ENCODE data around the gene ZBTB7C. TPM values are rescaled to one million over a fixed set of nuclear protein-coding genes. Genes with fewer than 3 reads are reported as not detected.

The ZBTB7C gene
- total RNA-seq, 1 experiment from 2014 or later = 0.33 TPM

- no peaks in the 10 kb centered on the region for H3K79me1 ChIP-seq (ENCODE audit: insufficient read depth, low read depth, low read length, poor library complexity, severe bottlenecking)
- H2AK5ac ChIP-seq (ENCODE audit: insufficient read length, low read length) = no peak overlapping the region
- no peak overlapping the region for H3K23ac ChIP-seq (ENCODE audit: insufficient read length, low read depth, low read length)
- H3K23me2 ChIP-seq (ENCODE audit: insufficient read length, low read depth, low read length, poor library complexity, severe bottlenecking) = no peaks in the 10 kb centered on the region
- no peak overlapping the region for H2BK5ac ChIP-seq (ENCODE audit: insufficient read length, low read length)
- no peak overlapping the region for H3K4me2 ChIP-seq (ENCODE audit: insufficient read depth, insufficient read length, low read length)
- no peak overlapping the region for H4K8ac ChIP-seq (replicated peaks; ENCODE audit: insufficient read length, low read depth, low read length)
- peak; percentile 43; the same call in 2 of the 3 replicates for TF ChIP-seq CTCF (conservative IDR thresholded peaks at IDR 0.05)
- peaks cover 11% of the 10 kb centered on the region for H3K27me3 Mint-ChIP-seq (ENCODE audit: low read depth)
- H3T11ph ChIP-seq (ENCODE audit: low read length) = no peak overlapping the region
- no peaks in the 10 kb centered on the region; the same call in 1 of the 2 replicates for H3K27me3 ChIP-seq (ENCODE audit: insufficient read depth, low read length)
- no peaks in the 10 kb centered on the region for H3K9me3 ChIP-seq (ENCODE audit: control insufficient read depth, low read depth, low read length)
- no peak overlapping the region for H3K4ac ChIP-seq (ENCODE audit: low read depth, low read length)
- H3K79me2 ChIP-seq (ENCODE audit: insufficient read depth, low read length) = no peaks in the 10 kb centered on the region
- no peaks in the 10 kb centered on the region for H3K36me3 Mint-ChIP-seq (ENCODE audit: insufficient read depth in 1 of 3, low read depth in 3 of 3)
- no peak overlapping the region for H2AFZ ChIP-seq (ENCODE audit: low read length)
- no CpG with 5 or more reads among the region's 1 CpG for WGBS (ENCODE audit: extremely low coverage, insufficient read length, low lambda C conversion rate)
- H3K9me3 Mint-ChIP-seq = no peaks in the 10 kb centered on the region
- H3K14ac ChIP-seq (ENCODE audit: insufficient read depth, low read length) = no peak overlapping the region
- no peak overlapping the region for H4K5ac ChIP-seq (ENCODE audit: insufficient read length, low read depth, low read length)
- H3K4me1 Mint-ChIP-seq = peaks cover 36 to 58% of the 10 kb centered on the region in 2 experiments
- no peak overlapping the region for H3K9ac ChIP-seq (ENCODE audit: extremely low read depth, insufficient read length, low read length)
- H3K27ac ChIP-seq (ENCODE audit: insufficient read length, low read depth, low read length) = no peak overlapping the region
- peaks cover 8% of the 10 kb centered on the region; the same call in 1 of the 2 replicates for H3K4me1 ChIP-seq (ENCODE audit: insufficient read depth, low read length)
- no peak overlapping the region for H3K56ac ChIP-seq (ENCODE audit: insufficient read length, low read depth, low read length)
- no peak overlapping the region for H3K27ac Mint-ChIP-seq
- no peak overlapping the region for H2BK12ac ChIP-seq (ENCODE audit: insufficient read length, low read depth, low read length)
- H4K20me1 ChIP-seq (ENCODE audit: control insufficient read depth, insufficient read depth, insufficient read length) = no peaks in the 10 kb centered on the region
- no peak overlapping the region for H3K18ac ChIP-seq (ENCODE audit: insufficient read length, low read depth, low read length)
- no peak for DNase-seq
- H2BK15ac ChIP-seq (ENCODE audit: low read depth, low read length) = no peak overlapping the region
- H2BK20ac ChIP-seq (ENCODE audit: low read depth, low read length, poor library complexity, severe bottlenecking) = no peak overlapping the region
- H4K91ac ChIP-seq (ENCODE audit: insufficient read length, low read depth, low read length) = no peak overlapping the region
- H2BK120ac ChIP-seq (ENCODE audit: low read depth, low read length, poor library complexity, severe bottlenecking) = no peak overlapping the region
- H3K4me3 Mint-ChIP-seq = no peak overlapping the region
Observed at GRCh38 chr18:48105317-48105716, 303.9 kb downstream of the ZBTB7C start.

Measured in H9 (cell line).